T-helper 2 cell (primary cell): Measurements from ENCODE around the gene SPEM2.

Experiments
- DNase-seq, 5 experiments: peaks; one replicate each; pipeline versions ENCODE4 v3.0.0 to v3.0.0-alpha.2; 2012 to 2022

The SPEM2 gene

DNA sequence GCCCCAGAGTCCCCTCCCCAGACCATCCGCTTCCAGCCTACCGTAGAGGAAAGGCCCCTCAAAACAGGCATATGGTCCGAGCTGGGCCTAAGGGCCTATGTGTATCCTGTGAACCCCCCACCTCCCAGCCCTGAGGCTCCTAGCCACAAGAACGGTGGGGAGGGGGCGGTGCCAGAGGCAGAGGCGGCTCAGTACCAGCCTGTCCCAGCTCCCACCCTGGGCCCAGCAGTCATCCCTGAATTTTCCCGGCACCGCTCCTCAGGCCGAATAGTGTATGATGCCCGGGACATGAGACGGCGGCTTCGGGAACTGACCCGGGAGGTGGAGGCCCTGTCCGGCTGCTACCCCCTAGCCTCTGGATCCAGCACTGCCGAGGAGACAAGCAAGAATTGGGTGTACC, 4.2 kb upstream of the SPEM2 start:
- DNase-seq = no peak

DNA sequence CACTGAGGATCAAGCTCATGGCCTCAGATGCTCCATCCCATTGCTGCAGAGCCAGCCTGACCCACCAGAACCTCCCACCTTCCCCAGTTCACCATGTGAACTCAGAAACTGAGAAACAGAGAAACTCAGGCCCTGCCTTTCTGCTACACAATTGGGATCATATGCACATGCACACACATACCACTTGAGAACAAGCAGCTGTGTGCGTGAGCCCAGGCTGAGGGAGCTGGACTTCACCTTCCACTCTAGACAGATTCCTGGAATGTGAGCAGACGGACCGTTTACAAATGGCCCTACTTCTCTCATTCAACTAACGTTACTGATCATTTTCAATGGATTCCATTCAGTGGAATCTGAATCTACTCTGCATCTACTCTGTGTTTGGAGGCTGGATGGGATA, 1.7 kb upstream of the SPEM2 start:
- DNase-seq = no peak

DNA sequence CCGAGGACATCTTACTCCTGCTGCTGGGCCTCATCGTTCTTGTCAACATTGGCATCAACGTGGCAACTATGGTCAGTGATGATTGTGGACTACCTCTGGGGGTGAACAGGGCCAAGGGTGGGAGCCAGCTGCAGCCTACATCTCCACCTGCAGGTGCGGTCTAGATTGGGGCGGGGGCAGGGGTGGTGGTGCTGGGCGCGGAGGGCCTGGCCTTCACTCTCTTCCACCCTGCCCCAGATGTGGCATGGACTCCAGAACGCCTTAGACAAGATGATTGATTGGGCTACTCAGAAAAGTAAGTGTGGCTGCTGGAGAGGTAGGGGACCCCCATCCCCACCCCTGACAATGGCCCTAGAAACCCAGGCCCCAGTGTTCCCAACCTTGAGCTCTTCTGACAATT, 340 bp downstream of the SPEM2 start:
- no peak for DNase-seq

GRCh38 chr17:7426203-7426863, 917 bp downstream of the SPEM2 start:
- DNase-seq = no peak

- no peak for DNase-seq
These were observed 1.6 kb downstream of the SPEM2 start for GRCh38 chr17:7426896-7427489.

- no peak for DNase-seq
These were observed 2.1 kb downstream of the SPEM2 start for GRCh38 chr17:7427549-7427948.

GRCh38 chr17:7428557-7428956, 3.1 kb downstream of the SPEM2 start, which contains the start of gene SPEM3:
TSS of gene SPEM3 (plus strand) at chr17:7428857. CDS start at chr17:7428903, 46 bp downstream.
- no peak for DNase-seq

GRCh38 chr17:7429722-7430121, 4.3 kb downstream of the SPEM2 start:
- DNase-seq = no peak

GRCh38 chr17:7431231-7431630, 5.8 kb downstream of the SPEM2 start:
- no peak for DNase-seq

DNA sequence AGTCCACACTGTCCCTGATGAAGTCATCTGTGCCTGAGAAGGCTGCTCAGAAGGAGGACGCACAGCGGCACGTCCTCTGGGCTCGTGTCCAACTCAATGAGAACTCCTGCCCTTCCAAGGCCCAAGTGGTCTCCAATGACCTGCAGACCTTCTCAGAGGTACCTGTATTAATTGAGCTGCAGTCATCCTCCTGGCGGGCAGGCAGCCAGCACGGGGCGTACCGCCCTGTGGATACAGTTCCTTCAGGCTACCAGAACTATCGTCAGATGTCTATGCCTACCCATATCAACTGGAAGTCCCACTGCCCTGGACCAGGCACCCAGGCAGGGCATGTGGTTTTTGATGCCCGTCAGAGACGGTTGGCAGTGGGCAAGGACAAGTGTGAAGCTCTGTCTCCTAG, 6.9 kb downstream of the SPEM2 start:
- no peak for DNase-seq

DNA sequence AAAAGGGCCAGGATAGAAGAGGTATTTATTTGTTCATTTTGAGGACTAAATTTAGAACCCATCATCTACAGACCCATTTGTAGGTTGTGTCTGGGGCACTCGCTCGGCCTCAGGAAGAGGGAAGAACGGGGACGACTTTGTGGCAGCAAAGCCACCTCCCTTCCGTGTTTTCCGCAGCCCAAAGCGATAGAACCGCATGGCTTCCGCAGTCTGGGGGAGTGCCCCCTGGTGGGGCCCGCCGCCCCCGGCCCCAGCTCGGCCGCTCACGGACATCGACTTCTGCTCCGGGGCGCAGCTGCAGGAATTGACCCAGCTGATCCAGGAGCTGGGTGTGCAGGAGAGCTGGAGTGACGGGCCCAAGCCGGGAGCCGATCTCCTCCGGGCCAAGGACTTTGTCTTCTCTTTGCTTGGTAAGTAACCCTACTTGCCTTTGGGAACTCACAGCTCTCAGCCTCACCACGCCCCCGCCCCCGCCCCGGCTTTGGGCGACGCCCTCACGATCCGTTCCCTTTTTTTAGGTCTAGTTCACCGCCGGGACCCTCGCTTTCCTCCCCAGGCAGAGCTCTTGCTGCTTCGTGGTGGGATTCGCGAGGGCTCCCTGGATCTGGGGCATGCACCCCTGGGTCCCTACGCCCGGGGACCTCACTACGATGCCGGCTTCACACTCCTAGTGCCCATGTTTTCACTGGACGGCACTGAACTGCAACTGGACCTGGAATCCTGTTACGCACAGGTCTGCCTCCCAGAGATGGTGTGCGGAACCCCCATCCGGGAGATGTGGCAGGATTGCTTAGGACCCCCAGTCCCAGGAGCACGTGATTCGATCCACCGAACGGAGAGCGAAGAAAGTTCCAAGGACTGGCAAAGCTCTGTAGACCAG, 10.5 kb downstream of the SPEM2 start:
- DNase-seq = peak in 4 of 5 experiments; percentile 26 to 77 (median 38)

- DNase-seq = peak; percentile 57 to 91 (median 69)
These were observed 11.3 kb downstream of the SPEM2 start for GRCh38 chr17:7436556-7437368.

DNA sequence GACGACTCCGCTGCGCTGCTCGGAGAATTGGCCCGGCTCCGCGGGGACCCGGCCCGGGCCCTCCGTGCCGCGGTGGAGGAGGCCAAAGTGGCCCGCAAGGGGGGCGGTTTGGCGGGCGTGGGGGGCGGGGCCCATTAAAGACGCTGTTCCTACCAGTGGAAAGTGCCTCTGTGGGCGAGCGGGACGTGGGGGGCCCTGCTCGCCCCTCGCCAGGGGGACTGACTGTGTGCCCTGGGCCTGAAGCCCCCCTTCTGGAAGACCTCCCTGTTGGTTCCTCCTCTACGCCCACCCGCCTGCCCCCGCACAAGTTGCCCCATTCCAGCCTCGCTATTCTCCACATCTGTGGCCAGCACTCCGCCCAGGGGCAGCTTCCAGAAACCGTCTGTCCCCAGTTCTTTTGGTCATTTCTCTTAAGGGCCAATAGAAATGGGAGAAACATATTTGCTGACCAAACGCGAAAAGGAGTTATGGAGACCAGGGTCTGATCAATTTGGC, 12.0 kb downstream of the SPEM2 start:
- no peak for DNase-seq

DNA sequence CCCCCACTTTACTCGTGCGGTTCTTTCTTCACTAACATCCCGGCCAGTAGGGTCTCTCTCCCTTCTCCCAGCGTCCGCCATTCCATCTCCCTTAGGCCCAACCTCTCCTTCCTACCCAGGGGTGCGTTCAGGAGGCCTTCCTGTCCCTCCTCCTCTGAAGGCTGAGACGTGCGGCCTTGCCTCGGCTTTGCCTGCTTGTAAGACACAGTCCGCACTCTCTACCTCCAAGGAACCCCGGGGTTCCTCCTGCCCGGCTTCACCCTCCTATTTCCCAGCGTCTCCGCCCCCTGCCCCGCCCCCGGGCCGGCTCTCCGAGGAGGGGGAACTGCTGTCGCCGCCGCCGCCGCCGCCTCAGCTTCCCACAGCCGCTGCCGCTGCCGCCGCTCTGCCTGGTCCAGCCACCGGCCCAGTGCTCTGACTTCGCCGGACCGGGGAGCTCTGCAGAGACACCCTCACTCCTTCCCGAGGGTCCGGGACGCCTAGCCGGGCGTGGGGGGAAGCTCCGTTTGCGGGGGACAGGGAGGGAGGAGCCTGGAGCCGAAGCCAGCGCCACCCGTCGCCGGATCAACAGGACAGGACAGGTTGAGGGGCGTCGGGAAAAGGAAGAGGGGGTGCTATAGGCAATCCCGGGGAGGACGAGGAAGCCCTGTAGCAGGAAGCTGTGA, 12.7 kb downstream of the SPEM2 start:
- DNase-seq = peak in 4 of 5 experiments; percentile 13 to 40 (median 25)

DNA sequence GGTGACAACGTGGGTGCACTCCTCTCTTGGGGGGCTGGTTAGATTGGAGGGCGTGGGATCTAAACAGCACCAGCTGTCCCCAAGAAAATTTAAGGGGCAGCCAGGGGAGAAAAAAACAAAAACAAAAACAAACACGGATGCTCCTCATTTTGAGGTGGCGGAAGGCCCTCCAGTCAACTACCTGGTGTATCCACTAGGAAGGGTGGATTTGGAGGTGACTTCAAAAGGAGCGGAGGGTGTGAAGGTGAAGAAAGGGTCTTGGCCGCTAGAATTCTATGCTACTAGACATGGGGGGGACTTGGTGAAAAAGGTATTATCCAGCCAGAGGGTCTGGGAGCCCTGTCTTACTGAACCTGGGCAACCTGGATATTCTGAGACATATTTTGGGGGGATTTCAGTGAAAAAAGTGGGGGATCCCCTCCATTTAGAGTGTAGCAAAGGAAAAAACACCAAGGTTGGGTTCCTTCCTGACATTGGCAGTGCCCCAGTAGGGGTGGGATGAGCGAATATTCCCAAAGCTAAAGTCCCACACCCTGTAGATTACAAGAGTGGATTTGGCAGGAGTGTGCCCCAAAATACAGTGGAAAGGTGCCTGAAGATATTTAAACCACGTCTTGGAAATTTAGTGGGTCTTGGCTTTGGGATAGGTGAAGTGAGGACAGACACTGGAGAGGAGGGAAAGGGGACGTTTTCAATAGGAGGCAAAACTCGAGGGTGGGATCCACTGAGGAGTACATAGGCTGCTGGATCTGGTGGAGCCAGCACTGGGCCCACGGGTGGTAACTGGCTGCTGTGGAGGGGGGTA, 13.4 kb downstream of the SPEM2 start:
- no peak for DNase-seq

- peak in 1 of 5 experiments; percentile 25 for DNase-seq
These were observed 14.2 kb downstream of the SPEM2 start, which contains the start of gene FGF11 for GRCh38 chr17:7439462-7440112. TSS of gene FGF11 (plus strand) at chr17:7439512. CDS start at chr17:7439621, 109 bp downstream.

- DNase-seq = peak in 2 of 5 experiments; percentile 18 to 63
These were observed 14.9 kb downstream of the SPEM2 start for GRCh38 chr17:7440113-7440833.

DNA sequence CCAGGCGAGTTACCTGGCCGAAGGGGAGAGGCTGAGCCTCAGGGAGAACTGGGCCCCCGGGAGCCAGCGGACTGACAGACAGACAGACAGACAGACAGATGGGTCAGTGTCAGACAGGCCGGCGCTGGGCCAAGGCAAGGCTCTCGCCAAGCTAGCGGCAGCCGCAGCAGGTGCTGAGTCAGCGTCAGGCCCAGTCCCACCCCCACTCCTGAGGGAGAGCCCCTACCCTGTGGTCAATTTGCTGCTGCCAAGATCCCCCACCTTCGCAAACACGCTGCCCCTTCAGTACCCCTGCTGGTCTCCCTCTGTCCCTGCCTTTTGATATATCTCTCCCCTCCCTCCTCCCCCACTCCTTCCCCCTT, 15.4 kb downstream of the SPEM2 start:
- DNase-seq = no peak

GRCh38 chr17:7441266-7441665, 15.8 kb downstream of the SPEM2 start:
- DNase-seq = no peak

DNA sequence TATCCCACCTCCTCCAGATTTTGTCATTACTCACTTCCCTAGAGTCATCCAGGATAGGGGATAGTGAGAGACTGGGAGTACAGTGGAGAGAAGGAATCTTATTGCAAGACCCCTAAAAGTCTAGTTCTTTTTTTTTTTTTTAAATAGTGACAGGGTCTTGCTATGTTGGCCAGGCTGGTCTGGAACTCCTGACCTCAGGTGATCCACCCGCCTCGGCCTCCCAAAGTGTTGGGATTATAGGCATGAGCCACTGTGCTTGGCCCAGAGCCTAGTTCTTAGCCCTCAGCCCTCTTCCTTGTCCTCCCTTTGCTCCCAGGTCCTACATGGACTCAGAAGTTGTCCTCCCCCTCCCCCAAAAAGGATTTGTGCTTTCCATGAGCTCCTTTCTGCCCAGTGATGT, 16.7 kb downstream of the SPEM2 start:
- DNase-seq = no peak
